Memory B cell (primary cell): ENCODE measurements around the gene RNFT2.
"Not testable (repeated sequence)": the region's sequence is repeated elsewhere in the genome, so short reads cannot be mapped to it uniquely, and the experiment has no call there.

Experiments
- ATAC-seq: fragments of 150-1000 bp; cut with Tn5 transposase; 2 replicates; pipeline ENCODE4 v1.10.0; 2021; ENCODE audit warnings: low read depth, mild to moderate bottlenecking, moderate library complexity
- DNase-seq, 2 donors: peaks; one replicate each; pipeline ENCODE4 v3.0.0; 2022; ENCODE audit warnings: low spot score in 2 of 2
- H3K27ac Mint-ChIP-seq: one replicate; pipeline ENCODE4 v1.8.0; 2022; ENCODE audit warnings: mild to moderate bottlenecking, moderate library complexity, mixed read lengths
- H3K27me3 Mint-ChIP-seq: one replicate; pipeline ENCODE4 v1.8.0; 2022; ENCODE audit warnings: mixed read lengths
- H3K36me3 Mint-ChIP-seq: one replicate; pipeline ENCODE4 v1.8.0; 2022; ENCODE audit warnings: mild to moderate bottlenecking, mixed read lengths
- H3K4me1 Mint-ChIP-seq: one replicate; pipeline ENCODE4 v1.8.0; 2022; ENCODE audit warnings: mixed read lengths
- H3K4me3 Mint-ChIP-seq: one replicate; pipeline ENCODE4 v1.8.0; 2022; ENCODE audit warnings: mild to moderate bottlenecking, moderate library complexity, mixed read lengths
- H3K9me3 Mint-ChIP-seq: one replicate; pipeline ENCODE4 v1.8.0; 2022; ENCODE audit warnings: mixed read lengths

Gene RNFT2

DNA sequence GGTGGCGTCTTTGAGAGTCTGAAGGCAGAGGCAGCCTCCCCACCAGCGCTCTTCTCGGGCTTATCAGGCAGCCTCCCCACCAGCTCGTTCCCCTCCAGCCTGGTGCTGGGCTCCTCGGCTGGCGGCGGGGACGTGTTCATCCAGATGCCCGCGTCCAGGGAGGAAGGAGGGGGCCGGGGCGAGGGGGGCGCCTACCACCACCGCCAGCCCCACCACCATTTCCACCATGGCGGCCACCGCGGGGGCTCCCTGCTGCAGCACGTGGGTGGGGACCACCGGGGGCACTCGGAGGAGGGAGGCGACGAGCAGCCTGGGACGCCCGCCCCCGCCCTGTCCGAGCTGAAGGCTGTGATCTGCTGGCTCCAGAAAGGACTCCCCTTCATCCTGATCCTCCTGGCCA lies 11.8 kb downstream of the RNFT2 start:
- Mint-ChIP-seq H3K4me3 (no peak overlapping the region), H3K36me3 (peaks cover 13% of the 10 kb centered on the region), H3K4me1 (no peaks in the 10 kb centered on the region), H3K27me3 (no peaks in the 10 kb centered on the region), H3K9me3 (no peaks in the 10 kb centered on the region), H3K27ac (no peak overlapping the region)
- no peak for ATAC-seq
- no peak for DNase-seq

DNA sequence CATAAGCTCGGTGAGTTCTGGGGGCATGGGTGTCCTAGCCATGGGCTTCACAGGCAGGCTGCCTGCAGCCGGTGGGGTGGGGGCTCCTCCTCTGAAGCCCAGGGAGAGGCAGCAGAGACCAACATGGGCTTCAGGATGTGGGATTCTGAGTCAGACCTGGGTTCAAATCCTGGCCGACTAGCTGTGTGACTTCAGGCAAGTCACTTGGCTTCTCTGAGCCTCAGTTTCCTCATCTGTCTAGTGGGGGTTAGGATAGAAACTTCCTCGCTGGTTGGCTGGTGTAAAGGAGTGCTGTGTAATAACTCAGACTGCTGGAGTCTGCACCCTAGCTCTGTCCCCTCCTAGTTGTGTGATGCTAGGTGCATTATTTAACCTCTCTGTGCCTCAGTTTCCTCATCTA lies 12.2 kb downstream of the RNFT2 start:
- Mint-ChIP-seq H3K27me3 (no peaks in the 10 kb centered on the region), H3K4me1 (no peaks in the 10 kb centered on the region), H3K36me3 (peaks cover 13% of the 10 kb centered on the region), H3K4me3 (no peak overlapping the region), H3K27ac (no peak overlapping the region), H3K9me3 (no peaks in the 10 kb centered on the region)
- no peak for ATAC-seq
- DNase-seq: no peak

DNA sequence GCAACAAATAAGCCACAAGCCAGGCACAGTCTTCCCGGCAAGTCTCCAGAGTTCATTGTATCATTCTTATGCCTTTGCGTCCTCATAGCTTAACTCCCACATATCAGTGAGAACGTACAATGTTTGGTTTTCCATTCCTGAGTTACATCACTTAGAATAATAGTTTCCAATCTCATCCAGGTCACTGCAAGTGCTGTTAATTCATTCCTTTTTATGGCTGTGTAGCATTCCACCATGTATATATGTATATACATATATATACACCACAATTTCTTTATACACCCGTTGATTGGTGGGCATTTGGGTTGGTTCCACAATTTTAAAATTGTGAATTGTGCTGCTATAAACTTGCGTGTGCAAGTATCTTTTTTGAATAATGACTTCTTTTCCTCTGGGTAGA lies 16.0 kb downstream of the RNFT2 start:
- not testable (repeated sequence) for H3K9me3 Mint-ChIP-seq, DNase-seq, H3K4me3 Mint-ChIP-seq, H3K27ac Mint-ChIP-seq, ATAC-seq, H3K27me3 Mint-ChIP-seq, H3K4me1 Mint-ChIP-seq
- peaks cover 26% of the 10 kb centered on the region for H3K36me3 Mint-ChIP-seq

DNA sequence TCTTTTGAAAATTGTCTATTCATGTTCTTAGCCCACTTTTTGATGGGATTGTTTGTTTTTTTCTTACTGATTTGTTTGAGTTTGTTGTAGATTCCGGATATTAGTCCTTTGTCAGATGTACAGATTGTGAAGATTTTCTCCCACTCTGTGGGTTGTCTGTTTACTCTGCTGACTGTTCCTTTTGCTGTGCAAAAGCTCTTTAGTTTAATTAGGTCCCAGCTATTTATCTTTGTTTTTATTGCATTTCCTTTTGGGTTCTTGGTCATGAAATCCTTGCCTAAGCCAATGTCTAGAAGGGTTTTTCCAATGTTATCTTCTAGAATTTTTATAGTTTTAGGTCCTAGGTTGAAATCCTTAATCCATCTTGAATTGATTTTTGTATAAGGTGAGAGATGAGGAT lies 16.7 kb downstream of the RNFT2 start:
- ATAC-seq, H3K27me3 Mint-ChIP-seq, H3K9me3 Mint-ChIP-seq, H3K4me1 Mint-ChIP-seq, H3K27ac Mint-ChIP-seq, H3K4me3 Mint-ChIP-seq, DNase-seq: not testable (repeated sequence)
- peaks cover 29% of the 10 kb centered on the region for H3K36me3 Mint-ChIP-seq

GRCh38 chr12:116759783-116760621 lies 21.9 kb downstream of the RNFT2 start:
- no peak overlapping the region for H3K27ac Mint-ChIP-seq
- DNase-seq: peak; percentile 15 to 25
- peak; percentile 45 for ATAC-seq
- H3K27me3 Mint-ChIP-seq: no peaks in the 10 kb centered on the region
- peak overlapping the region; percentile 74 for H3K4me3 Mint-ChIP-seq
- H3K4me1 Mint-ChIP-seq: peaks cover 8% of the 10 kb centered on the region
- H3K36me3 Mint-ChIP-seq: peaks cover 24% of the 10 kb centered on the region
- no peaks in the 10 kb centered on the region for H3K9me3 Mint-ChIP-seq

DNA sequence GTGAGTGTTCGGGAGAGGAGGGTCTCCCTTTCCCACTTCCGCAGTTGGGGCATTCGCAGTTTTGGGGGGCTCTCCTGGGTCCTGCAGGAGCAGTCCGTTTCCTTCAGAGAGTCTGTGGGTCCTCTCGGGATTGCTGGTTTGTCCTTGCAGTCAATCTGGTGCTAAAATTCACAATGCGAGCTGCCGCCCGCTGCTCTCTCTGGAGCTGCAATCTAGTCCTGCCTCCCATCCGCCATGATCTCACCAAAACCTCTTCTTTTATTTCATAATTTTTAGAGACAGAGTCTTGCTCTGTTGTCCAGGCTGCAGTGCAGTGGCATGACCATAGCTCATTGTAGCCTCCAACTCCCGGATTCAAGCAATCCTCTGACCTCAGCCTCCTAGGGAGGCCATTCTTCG lies 22.5 kb downstream of the RNFT2 start:
- Mint-ChIP-seq H3K36me3 (peaks cover 21% of the 10 kb centered on the region), H3K9me3 (no peaks in the 10 kb centered on the region), H3K27me3 (no peaks in the 10 kb centered on the region), H3K4me1 (peaks cover 8% of the 10 kb centered on the region), H3K27ac (no peak overlapping the region), H3K4me3 (peak overlapping the region; percentile 3)
- no peak for DNase-seq
- no peak for ATAC-seq

GRCh38 chr12:116761499-116761898 lies 23.4 kb downstream of the RNFT2 start:
- Mint-ChIP-seq H3K27me3 (no peaks in the 10 kb centered on the region), H3K9me3 (no peaks in the 10 kb centered on the region), H3K27ac (no peak overlapping the region)

DNA sequence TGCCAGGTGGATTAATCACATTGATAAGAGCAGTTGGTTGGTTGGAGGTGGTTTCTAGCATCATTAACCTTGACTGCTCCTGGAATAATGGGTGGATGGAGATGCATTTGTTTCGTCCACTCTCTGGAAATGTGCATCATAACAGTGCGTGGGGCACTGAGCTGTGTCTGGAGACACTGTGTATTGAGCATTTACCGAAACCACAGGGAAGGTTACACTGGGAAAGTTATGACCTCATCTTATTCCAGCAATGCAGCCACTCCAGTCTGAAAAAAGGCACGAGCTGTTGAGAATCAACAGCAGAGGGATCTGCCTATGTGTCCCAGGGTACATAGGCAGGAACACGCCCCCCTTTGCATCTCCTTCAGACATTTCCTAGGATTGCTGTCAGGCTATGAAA lies 27.2 kb downstream of the RNFT2 start:
- Mint-ChIP-seq H3K4me3 (no peak overlapping the region), H3K27me3 (no peaks in the 10 kb centered on the region), H3K36me3 (peaks cover 12% of the 10 kb centered on the region), H3K4me1 (peaks cover 3% of the 10 kb centered on the region), H3K9me3 (no peaks in the 10 kb centered on the region), H3K27ac (no peak overlapping the region)
- no peak for DNase-seq
- ATAC-seq: no peak

More at GRCh38 chr12:116761499-116761898, 23.4 kb downstream of the RNFT2 start:
- no peak for DNase-seq
- H3K4me3 Mint-ChIP-seq: no peak overlapping the region
- H3K36me3 Mint-ChIP-seq: peaks cover 18% of the 10 kb centered on the region
- ATAC-seq: no peak
- peaks cover 8% of the 10 kb centered on the region for H3K4me1 Mint-ChIP-seq

GRCh38 chr12:116766285-116766684 lies 28.2 kb downstream of the RNFT2 start:
- no peak for DNase-seq
- Mint-ChIP-seq H3K9me3 (no peaks in the 10 kb centered on the region), H3K4me3 (no peak overlapping the region), H3K27me3 (no peaks in the 10 kb centered on the region), H3K27ac (no peak overlapping the region), H3K4me1 (no peaks in the 10 kb centered on the region), H3K36me3 (peaks cover 8% of the 10 kb centered on the region)
- ATAC-seq: no peak

- ATAC-seq (no peak), DNase-seq (no peak)
- H3K4me3 Mint-ChIP-seq: no peak overlapping the region
- peaks cover 8% of the 10 kb centered on the region for H3K36me3 Mint-ChIP-seq
- H3K9me3 Mint-ChIP-seq: no peaks in the 10 kb centered on the region
- H3K27me3 Mint-ChIP-seq: no peaks in the 10 kb centered on the region
- H3K4me1 Mint-ChIP-seq: no peaks in the 10 kb centered on the region
- H3K27ac Mint-ChIP-seq: no peak overlapping the region
These were observed 28.6 kb downstream of the RNFT2 start for GRCh38 chr12:116766746-116767145.

DNA sequence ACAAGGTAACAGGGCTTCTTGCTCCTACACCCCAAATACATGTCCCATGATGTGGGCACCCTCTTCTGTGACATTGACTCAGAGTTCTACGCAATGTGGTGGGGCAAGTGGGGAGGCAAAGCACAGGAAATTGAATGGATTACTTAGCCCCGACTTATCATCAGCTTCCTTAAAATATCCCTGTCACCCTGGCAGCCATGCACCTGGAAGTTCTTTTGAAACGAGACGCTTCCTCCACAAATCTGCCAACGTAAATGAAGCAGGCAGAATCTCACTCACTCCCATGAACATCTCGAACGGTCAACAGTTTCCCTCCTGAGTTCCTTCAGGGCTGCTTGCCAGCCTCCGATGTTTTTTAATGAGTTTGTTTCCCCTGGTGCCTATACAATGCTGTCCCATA lies 33.5 kb downstream of the RNFT2 start:
- ATAC-seq (no peak), DNase-seq (no peak)
- Mint-ChIP-seq H3K9me3 (no peaks in the 10 kb centered on the region), H3K36me3 (peaks cover 10% of the 10 kb centered on the region), H3K4me3 (no peak overlapping the region), H3K27ac (no peak overlapping the region), H3K27me3 (no peaks in the 10 kb centered on the region), H3K4me1 (no peaks in the 10 kb centered on the region)

DNA sequence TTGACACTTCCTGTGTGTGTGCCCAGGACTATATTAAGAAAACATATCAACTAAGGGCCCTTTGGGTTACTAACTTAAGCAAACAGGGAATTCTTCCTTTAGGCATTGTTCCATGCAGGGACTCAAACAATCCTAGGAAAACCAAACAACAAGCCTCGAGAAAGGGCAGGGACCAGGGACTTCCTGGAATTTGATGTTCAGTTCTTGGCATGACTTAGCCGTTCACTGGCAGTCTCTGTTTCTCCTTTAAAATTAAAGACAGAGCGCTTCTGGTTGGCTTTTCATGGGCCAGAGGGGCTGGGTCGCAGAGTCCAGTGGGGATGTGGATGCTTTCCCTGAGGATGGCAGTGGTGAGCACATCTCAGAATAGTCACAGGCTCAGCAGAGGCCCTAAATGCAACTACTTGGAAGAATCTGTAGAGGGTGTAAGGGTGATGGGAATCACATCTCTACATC lies 35.2 kb downstream of the RNFT2 start:
- no peak for DNase-seq
- Mint-ChIP-seq H3K4me1 (no peaks in the 10 kb centered on the region), H3K36me3 (peaks cover 10% of the 10 kb centered on the region), H3K27ac (no peak overlapping the region), H3K4me3 (no peak overlapping the region), H3K9me3 (peaks cover 2% of the 10 kb centered on the region), H3K27me3 (no peaks in the 10 kb centered on the region)
- ATAC-seq: no peak

GRCh38 chr12:116774020-116774419 lies 35.9 kb downstream of the RNFT2 start:
- H3K4me3 Mint-ChIP-seq: no peak overlapping the region
- H3K9me3 Mint-ChIP-seq: peaks cover 2% of the 10 kb centered on the region
- ATAC-seq (no peak), DNase-seq (no peak)
- H3K27me3 Mint-ChIP-seq: no peaks in the 10 kb centered on the region
- no peak overlapping the region for H3K27ac Mint-ChIP-seq
- peaks cover 11% of the 10 kb centered on the region for H3K36me3 Mint-ChIP-seq
- no peaks in the 10 kb centered on the region for H3K4me1 Mint-ChIP-seq

GRCh38 chr12:116777245-116777644 lies 39.1 kb downstream of the RNFT2 start:
- ATAC-seq: no peak
- Mint-ChIP-seq H3K4me1 (no peaks in the 10 kb centered on the region), H3K36me3 (peaks cover 29% of the 10 kb centered on the region), H3K4me3 (no peak overlapping the region), H3K27me3 (no peaks in the 10 kb centered on the region), H3K9me3 (peaks cover 2% of the 10 kb centered on the region), H3K27ac (no peak overlapping the region)
- no peak for DNase-seq

DNA sequence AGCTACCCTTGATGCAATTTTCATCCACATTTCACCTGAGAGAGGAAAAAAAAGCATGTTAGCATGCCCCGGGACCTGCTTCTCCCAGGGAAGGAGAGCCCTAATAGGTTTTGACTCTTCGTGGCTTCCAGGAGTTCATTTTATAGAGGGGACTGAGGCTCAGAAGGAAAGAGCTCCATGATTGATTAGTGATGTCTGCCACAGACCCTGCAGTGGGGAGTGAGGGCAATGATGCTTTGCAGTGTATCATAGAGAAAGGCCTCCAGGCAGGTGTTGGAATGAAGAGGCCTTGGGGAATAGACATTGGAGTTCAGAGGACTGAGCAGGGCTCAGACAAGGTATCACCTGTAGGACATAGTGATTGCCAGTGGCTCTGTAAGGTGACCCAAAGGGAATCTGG lies 41.5 kb downstream of the RNFT2 start:
- no peak overlapping the region for H3K27ac Mint-ChIP-seq
- ATAC-seq: no peak
- no peaks in the 10 kb centered on the region for H3K27me3 Mint-ChIP-seq
- no peaks in the 10 kb centered on the region for H3K4me1 Mint-ChIP-seq
- no peak for DNase-seq
- H3K36me3 Mint-ChIP-seq: peaks cover 37% of the 10 kb centered on the region
- H3K9me3 Mint-ChIP-seq: peaks cover 2% of the 10 kb centered on the region
- H3K4me3 Mint-ChIP-seq: no peak overlapping the region
